WTC11 (cell line): ENCODE data around the gene ZNF264. TPM values are rescaled to one million over a fixed set of nuclear protein-coding genes. Genes with fewer than 3 reads are reported as not detected.

Experiments used
- ATAC-seq: fragments of 200-7000 bp; cut with Tn5 transposase; 2 replicates; pipeline ENCODE4 v1.10.0; 2021; ENCODE audit warnings: mild to moderate bottlenecking, moderate library complexity
- CTCF ChIA-PET: fragments of 300-600 bp; sonication (Branson Sonifier 250); formaldehyde crosslinking; loops from one replicate; lab custom pipeline; 2021; ENCODE audit warnings: antibody characterized with exemption; lab: Charles Lee
- POLR2A ChIA-PET: fragments of 350-600 bp; sonication (Branson Sonifier 250); formaldehyde crosslinking; loops from one replicate; lab custom pipeline; 2021; ENCODE audit warnings: antibody characterized with exemption; lab: Charles Lee
- DNase-seq: peaks from one replicate; pipeline ENCODE4 v3.0.0; 2021; ENCODE audit warnings: low spot score
- H3K27ac Mint-ChIP-seq: 2 replicates; pipeline ENCODE4 v1.8.0; 2021; ENCODE audit warnings: mixed read lengths
- H3K27me3 Mint-ChIP-seq: 2 replicates; pipeline ENCODE4 v1.8.0; 2021; ENCODE audit warnings: low read depth, mild to moderate bottlenecking, moderate library complexity, mixed read lengths
- H3K36me3 Mint-ChIP-seq: 2 replicates; pipeline ENCODE4 v1.8.0; 2021; ENCODE audit warnings: mixed read lengths
- H3K4me1 Mint-ChIP-seq: 2 replicates; pipeline ENCODE4 v1.8.0; 2022; ENCODE audit warnings: mixed read lengths
- H3K4me3 Mint-ChIP-seq: 2 replicates; pipeline ENCODE4 v1.8.0; 2021; ENCODE audit warnings: mild to moderate bottlenecking, moderate library complexity, mixed read lengths
- H3K9me3 Mint-ChIP-seq: 2 replicates; pipeline ENCODE4 v1.8.0; 2021; ENCODE audit warnings: mixed read lengths
- CDX4 ChIP-seq: fragments of 250-450 bp; sonication (Bioruptor Pico); IDR thresholded peaks from 2 replicates; pipeline ENCODE4 v1.9.0; 2021; ENCODE audit warnings: moderate library complexity, mild to moderate bottlenecking, inconsistent platforms, borderline replicate concordance
- CREM ChIP-seq: sonication (generic); formaldehyde crosslinking; IDR thresholded peaks from 2 replicates; pipeline ENCODE4 v1.8.1; 2022; ENCODE audit warnings: mild to moderate bottlenecking, missing genetic modification reagents, moderate library complexity
- E2F4 ChIP-seq: sonication (generic); formaldehyde crosslinking; IDR thresholded peaks from 2 replicates; pipeline ENCODE4 v1.8.1; 2022; ENCODE audit warnings: low read depth, mild to moderate bottlenecking, moderate library complexity, missing genetic modification reagents, borderline replicate concordance
- GABPB1 ChIP-seq: sonication (generic); formaldehyde crosslinking; IDR thresholded peaks from 2 replicates; pipeline ENCODE4 v1.8.1; 2023; ENCODE audit warnings: mild to moderate bottlenecking, missing genetic modification reagents
- GTF2I ChIP-seq: fragments of 250-450 bp; sonication (Bioruptor Pico); conservative IDR thresholded peaks from 2 replicates; pipeline ENCODE4 v1.4.0; 2021; ENCODE audit warnings: mild to moderate bottlenecking
- JAZF1 ChIP-seq: fragments of 250-450 bp; sonication (Bioruptor Pico); IDR thresholded peaks from 2 replicates; pipeline ENCODE4 v1.9.0; 2021; ENCODE audit warnings: moderate library complexity, mild to moderate bottlenecking, inconsistent platforms
- JUN ChIP-seq: sonication (generic); formaldehyde crosslinking; IDR thresholded peaks from 2 replicates; pipeline ENCODE4 v1.8.0; 2023; ENCODE audit warnings: mild to moderate bottlenecking, missing genetic modification reagents
- NR3C1 ChIP-seq: sonication (generic); formaldehyde crosslinking; conservative IDR thresholded peaks from 2 replicates; pipeline ENCODE4 v1.8.1; 2023; ENCODE audit warnings: low read depth, mild to moderate bottlenecking, missing genetic modification reagents
- PRDM15 ChIP-seq: sonication (generic); formaldehyde crosslinking; IDR thresholded peaks from 2 replicates; pipeline ENCODE4 v1.8.0; 2022; ENCODE audit warnings: missing genetic modification reagents
- SMAD3 ChIP-seq: sonication (generic); formaldehyde crosslinking; IDR thresholded peaks from 2 replicates; pipeline ENCODE4 v1.8.0; 2022; ENCODE audit warnings: missing genetic modification reagents, mild to moderate bottlenecking, borderline replicate concordance
- SMAD4 ChIP-seq: sonication (generic); formaldehyde crosslinking; IDR thresholded peaks from 2 replicates; pipeline ENCODE4 v1.8.0; 2022; ENCODE audit warnings: mild to moderate bottlenecking, missing genetic modification reagents
- SOX15 ChIP-seq: fragments of 250-450 bp; sonication (Bioruptor Pico); IDR thresholded peaks from 2 replicates; pipeline ENCODE4 v1.9.0; 2021; ENCODE audit warnings: mild to moderate bottlenecking
- SP1 ChIP-seq: sonication (generic); formaldehyde crosslinking; conservative IDR thresholded peaks from 2 replicates; pipeline ENCODE4 v1.8.1; 2022; ENCODE audit warnings: missing genetic modification reagents
- TEAD4 ChIP-seq: sonication (generic); formaldehyde crosslinking; IDR thresholded peaks from 2 replicates; pipeline ENCODE4 v1.8.0; 2022; ENCODE audit warnings: mild to moderate bottlenecking, missing genetic modification reagents
- USF2 ChIP-seq: sonication (generic); formaldehyde crosslinking; IDR thresholded peaks from 2 replicates; pipeline ENCODE4 v1.8.1; 2023; ENCODE audit warnings: mild to moderate bottlenecking, missing genetic modification reagents, moderate library complexity
- ZBTB21 ChIP-seq: sonication (generic); formaldehyde crosslinking; IDR thresholded peaks from 2 replicates; pipeline ENCODE4 v1.8.1; 2023; ENCODE audit warnings: mild to moderate bottlenecking, missing genetic modification reagents, borderline replicate concordance
- ZNF281 ChIP-seq: sonication (generic); formaldehyde crosslinking; IDR thresholded peaks from 2 replicates; pipeline ENCODE4 v1.8.0; 2023; ENCODE audit warnings: mild to moderate bottlenecking, missing genetic modification reagents
- ZNF317 ChIP-seq: sonication (generic); formaldehyde crosslinking; IDR thresholded peaks from 2 replicates; pipeline ENCODE4 v1.8.1; 2023; ENCODE audit warnings: low read depth, mild to moderate bottlenecking, moderate library complexity, missing genetic modification reagents, borderline replicate concordance
- total RNA-seq: library from RNA; stranded (reverse); gene quantifications from 3 replicates; pipeline ENCODE4 v1.2.3, GENCODE V29; 2021
- TF ChIP-seq, protein P1 (sequence below): fragments of 250-450 bp; sonication (Bioruptor Pico); IDR thresholded peaks from 2 replicates; pipeline ENCODE4 v1.9.0; 2021; ENCODE audit warnings: mild to moderate bottlenecking
- TF ChIP-seq, protein P2 (sequence below): sonication (generic); formaldehyde crosslinking; IDR thresholded peaks from 2 replicates; pipeline ENCODE4 v1.8.1; 2023; ENCODE audit warnings: mild to moderate bottlenecking, missing genetic modification reagents, moderate library complexity
- TF ChIP-seq, protein P3 (sequence below): sonication (generic); formaldehyde crosslinking; conservative IDR thresholded peaks from 2 replicates; pipeline ENCODE4 v1.8.1; 2023; ENCODE audit warnings: mild to moderate bottlenecking, low read depth, missing genetic modification reagents, moderate library complexity

The ZNF264 gene
- total RNA-seq, 1 experiment from 2014 or later: 27.0 TPM

- TF ChIP-seq ZNF281 (CRISPR knock-in tag): no peak
- TF ChIP-seq SMAD3: no peak
- TF ChIP-seq TEAD4 (CRISPR knock-in tag): no peak
- TF ChIP-seq, protein P1, sequence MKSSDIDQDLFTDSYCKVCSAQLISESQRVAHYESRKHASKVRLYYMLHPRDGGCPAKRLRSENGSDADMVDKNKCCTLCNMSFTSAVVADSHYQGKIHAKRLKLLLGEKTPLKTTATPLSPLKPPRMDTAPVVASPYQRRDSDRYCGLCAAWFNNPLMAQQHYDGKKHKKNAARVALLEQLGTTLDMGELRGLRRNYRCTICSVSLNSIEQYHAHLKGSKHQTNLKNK (CRISPR knock-in tag): no peak
- TF ChIP-seq ZBTB21 (CRISPR knock-in tag): no peak
- TF ChIP-seq USF2: no peak
- no peak for TF ChIP-seq CREM (CRISPR knock-in tag)
- TF ChIP-seq PRDM15 (CRISPR knock-in tag): no peak
- no peak for TF ChIP-seq GTF2I (CRISPR knock-in tag)
- TF ChIP-seq CDX4 (CRISPR knock-in tag): no peak
- TF ChIP-seq, protein P2, sequence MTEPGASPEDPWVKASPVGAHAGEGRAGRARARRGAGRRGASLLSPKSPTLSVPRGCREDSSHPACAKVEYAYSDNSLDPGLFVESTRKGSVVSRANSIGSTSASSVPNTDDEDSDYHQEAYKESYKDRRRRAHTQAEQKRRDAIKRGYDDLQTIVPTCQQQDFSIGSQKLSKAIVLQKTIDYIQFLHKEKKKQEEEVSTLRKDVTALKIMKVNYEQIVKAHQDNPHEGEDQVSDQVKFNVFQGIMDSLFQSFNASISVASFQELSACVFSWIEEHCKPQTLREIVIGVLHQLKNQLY (CRISPR knock-in tag): no peak
- no peak for TF ChIP-seq ZNF317 (CRISPR knock-in tag)
- no peak for TF ChIP-seq JAZF1
- TF ChIP-seq SMAD4 (CRISPR knock-in tag): no peak
Measured at GRCh38 chr19:57267291-57267690, 76.0 kb downstream of the ZNF264 start (continued).

DNA sequence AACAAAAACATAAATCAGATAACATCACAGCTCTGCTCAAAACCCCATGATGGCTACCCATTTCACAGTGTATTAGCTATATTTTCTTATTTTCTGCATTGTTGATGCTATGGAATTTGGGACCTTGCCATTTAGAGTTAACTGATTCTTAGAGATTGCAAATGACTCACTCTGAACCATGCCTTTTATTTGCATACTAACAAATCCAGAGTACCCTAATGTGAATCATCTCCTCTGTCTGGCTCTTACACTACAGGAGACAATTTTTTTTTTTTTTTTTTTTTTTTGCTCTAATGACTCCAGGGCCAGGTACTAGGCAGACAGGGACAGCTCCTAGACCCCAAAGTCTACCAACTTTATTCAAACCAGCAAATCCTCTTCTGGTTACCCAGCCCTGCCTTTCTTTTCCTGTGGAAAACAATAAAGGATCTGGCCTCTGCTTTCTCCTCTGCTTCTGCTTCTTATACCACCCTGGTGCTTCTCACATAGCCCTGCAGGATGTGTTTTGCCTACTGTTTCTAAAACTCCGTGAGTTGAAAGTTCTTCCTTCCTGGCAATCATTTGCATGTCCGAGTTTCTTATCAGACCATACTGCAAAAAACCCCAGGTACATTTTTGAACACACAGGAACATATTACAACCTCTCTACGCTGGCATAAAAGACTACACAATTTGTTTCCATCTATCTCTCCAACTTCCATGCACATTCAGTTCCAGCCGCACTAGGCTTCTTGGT lies 78.4 kb downstream of the ZNF264 start:
- Mint-ChIP-seq H3K9me3 (no peaks in the 10 kb centered on the region), H3K36me3 (no peaks in the 10 kb centered on the region), H3K4me3 (no peak overlapping the region), H3K27ac (0 out of 2 replicates have a peak overlapping the region, but pooled peaks have one; percentile 29), H3K4me1 (peaks cover 6% of the 10 kb centered on the region), H3K27me3 (no peaks in the 10 kb centered on the region; the same call in 1 of the 2 replicates)
- POLR2A ChIA-PET: no interaction called here
- DNase-seq: no peak
- ATAC-seq: no peak
- CTCF ChIA-PET: interaction anchor here (1.0 kb wide), 1 partner anchor 33 kb away, joined by 3 read pairs; no protein-coding TSS in a partner anchor
- TF ChIP-seq SP1 (no peak), E2F4 (CRISPR knock-in tag) (no peak), ZNF317 (CRISPR knock-in tag) (no peak), JUN (no peak), CREM (CRISPR knock-in tag) (no peak), GABPB1 (CRISPR knock-in tag) (no peak), SOX15 (no peak), NR3C1 (no peak)
- TF ChIP-seq, protein P3, sequence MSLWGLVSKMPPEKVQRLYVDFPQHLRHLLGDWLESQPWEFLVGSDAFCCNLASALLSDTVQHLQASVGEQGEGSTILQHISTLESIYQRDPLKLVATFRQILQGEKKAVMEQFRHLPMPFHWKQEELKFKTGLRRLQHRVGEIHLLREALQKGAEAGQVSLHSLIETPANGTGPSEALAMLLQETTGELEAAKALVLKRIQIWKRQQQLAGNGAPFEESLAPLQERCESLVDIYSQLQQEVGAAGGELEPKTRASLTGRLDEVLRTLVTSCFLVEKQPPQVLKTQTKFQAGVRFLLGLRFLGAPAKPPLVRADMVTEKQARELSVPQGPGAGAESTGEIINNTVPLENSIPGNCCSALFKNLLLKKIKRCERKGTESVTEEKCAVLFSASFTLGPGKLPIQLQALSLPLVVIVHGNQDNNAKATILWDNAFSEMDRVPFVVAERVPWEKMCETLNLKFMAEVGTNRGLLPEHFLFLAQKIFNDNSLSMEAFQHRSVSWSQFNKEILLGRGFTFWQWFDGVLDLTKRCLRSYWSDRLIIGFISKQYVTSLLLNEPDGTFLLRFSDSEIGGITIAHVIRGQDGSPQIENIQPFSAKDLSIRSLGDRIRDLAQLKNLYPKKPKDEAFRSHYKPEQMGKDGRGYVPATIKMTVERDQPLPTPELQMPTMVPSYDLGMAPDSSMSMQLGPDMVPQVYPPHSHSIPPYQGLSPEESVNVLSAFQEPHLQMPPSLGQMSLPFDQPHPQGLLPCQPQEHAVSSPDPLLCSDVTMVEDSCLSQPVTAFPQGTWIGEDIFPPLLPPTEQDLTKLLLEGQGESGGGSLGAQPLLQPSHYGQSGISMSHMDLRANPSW (CRISPR knock-in tag): no peak
